HG02973 (cell line): ENCODE measurements around the gene BRSK2.

Experiments used
- ATAC-seq: cut with Tn5 transposase; IDR thresholded peaks from one replicate; pipeline ENCODE4 v1.9.1; 2021; ENCODE audit warnings: moderate library complexity; ENCODE audit not compliant: unreplicated experiment

Gene BRSK2

DNA sequence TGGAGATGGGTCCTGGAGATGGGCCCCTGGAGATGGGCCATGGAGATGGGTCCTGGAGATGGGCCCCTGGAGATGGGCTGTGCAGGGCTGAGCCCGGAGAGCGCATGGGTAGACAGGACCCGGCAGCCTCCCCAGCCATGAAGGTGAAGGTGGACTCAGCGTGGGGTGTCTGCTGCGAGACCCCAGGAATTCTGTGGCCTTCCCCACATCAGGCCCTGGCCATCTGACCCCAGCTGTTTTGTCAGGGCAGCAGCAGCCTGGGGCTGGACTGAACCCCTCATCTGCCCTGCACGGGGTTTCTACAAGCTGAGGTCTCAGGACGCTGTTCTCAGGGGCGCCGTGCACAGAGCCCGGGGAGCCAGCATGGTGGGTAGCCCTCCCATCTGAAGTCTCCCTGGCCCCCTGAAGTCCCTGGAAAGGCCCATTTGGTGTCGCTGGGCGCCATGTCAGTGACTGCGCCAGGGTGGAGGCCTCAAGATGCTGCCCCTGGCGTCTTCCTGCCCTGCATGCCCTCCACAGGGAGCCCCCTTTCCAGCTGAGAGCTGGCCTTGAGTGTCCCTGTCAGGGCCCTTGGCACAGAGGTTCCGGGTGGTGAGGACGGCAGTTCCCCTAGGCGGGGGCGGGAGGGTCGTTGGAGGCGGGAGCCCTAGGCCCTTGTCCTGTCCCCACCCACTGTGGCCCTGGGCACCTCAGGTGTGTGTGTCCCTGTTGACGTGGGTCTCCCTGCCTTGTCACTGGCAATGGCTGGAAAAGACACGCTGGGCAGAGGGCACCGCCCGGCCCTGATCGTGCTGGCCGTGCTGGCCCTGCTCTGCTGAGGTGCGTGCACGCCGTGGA lies 5.4 kb downstream of the BRSK2 start:
- ATAC-seq = no peak

DNA sequence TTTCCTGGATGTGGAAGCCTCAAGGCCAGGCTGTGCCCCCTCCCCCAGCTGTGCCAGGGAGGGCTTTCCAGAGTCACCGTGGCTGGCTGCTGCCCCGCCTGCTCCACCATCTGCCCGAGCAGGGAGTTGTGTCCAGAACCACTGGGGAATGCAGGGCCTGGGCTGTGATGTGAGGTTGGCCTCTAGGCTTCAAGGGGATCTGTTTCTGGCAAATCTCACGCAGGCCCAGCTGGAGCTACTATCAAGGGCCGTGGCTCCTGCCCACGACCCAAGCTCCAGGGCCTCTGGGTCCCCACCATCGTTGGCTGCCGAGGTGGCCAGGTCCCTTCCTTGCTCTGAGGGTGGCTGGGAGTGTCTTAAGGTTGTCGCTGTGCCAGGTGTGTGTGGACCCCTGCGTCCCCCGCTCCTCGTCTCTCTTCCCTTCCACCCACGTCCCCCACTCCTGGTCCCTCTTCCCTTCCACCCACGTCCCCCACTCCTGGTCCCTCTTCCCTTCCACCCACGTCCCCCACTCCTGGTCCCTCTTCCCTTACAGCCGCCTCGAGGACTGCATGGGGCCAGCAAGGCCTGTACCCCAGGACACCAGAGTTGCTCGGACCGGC lies 6.1 kb downstream of the BRSK2 start:
- ATAC-seq = no peak

GRCh38 chr11:1396375-1396841 lies 6.7 kb downstream of the BRSK2 start:
- ATAC-seq = no peak

DNA sequence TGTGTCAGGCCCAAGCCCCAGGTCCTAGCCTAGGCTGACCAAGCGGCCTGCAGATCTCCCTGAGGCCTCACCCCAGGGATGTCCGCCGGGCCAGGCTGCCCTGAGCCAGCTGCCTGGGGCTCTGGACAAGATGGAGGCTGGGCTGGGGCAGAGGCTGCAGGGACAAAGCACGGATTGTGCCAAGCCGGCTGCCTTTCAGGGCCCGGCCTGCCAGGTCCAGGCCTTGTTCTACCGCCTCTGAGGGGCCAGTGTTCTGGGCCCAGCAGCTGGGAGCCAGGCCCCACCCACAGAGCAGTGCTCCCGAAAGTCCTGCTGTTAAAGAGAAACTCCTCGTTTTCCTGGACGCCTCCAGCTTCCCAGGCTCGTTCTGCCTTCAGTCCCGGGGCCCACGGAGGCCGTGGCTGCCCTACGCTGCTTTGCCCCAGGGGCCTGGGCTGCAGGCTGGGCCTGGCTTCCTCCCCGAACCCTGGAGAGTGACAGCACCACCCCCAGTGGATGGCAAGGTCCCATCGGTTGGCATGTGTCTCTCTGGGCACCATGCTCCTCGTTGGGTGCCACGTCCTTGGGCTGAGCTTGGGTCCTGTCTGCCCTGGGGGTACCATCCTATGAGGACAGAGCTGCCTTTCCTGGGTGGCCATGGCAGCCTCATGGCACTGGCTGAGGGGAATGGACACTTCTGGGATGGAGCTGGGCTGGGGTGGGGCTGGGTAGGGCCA lies 7.6 kb downstream of the BRSK2 start:
- ATAC-seq = no peak

- no peak for ATAC-seq
Observed at GRCh38 chr11:1397862-1398527, 8.3 kb downstream of the BRSK2 start.

DNA sequence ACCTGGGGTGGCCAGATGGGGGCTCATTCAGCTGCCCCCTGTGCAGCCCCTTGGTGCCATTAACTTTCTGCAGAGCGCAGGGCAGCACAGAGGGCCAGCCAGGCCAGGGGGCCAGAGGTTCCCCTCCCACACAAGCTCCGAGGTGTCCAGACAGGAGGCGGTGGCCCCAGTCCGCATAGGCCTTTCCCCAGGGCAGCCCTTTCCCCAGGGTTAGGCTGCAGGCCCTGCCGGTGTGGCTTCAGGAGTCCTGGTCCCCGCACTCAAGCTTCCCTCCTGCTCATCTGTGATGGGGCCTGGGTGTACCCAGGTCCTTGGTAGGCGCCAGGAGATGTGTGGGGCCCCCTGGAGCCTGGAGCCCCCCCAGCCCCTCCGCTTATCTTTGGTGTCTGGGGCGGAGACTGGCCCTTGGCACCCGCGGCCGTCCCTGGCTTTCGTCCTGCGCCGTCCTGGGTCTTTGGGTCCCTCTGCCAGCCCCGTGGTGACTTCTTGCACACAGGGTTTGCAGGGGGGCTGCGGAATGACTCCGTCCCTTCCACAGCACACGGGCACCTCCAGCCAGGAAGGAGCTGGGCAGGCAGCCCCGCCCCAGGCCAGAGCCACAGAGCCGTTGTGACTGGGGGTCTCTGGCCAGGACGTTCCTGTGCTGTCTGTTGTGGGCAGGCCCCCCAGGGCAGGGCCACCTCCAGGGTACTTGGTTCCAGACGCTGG lies 8.9 kb downstream of the BRSK2 start:
- no peak for ATAC-seq

DNA sequence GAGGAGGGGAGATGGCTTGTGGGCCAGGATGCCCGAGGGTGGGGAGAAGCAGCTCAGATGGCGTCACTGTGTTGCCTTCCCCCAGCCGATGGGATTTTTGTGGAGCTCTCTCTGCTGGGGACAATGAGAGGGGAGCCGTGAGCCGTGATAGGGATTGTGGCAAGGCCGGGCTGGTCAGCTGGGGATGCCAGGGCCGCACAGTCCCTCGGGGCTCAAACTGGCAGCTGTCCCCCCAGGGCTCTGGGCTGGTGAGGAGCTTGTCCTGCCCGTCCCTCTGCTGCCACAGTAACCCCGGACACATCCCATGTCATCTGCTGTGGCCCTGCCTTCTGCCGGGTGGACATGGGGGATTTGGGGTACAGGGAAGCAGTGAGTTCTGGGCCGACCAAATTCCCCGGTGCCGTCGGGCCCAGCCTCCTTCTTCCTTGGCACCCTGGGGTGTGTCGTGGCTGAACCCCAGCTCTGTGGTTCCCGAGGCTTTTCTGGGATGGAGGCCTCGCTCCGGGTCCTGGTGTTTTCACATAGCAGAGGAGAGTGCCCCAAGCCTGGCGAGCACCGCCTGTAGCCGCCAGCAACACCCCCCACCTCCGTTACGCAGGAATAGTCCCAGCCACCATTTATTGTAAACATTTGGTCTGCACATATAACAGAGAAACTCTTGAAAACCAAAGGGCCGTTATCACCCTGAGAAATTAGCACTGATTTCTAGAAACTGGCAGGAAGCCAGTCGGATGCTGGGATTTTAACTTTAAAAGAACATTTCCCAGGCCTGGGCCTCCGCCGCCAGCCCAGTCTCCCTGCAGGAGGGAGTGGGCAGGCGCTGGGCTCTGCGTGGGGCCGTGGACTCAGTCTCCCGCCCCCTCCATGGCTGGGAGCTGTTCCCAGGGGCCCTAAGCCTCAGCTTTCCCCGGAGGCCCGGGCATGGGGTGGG lies 9.9 kb downstream of the BRSK2 start:
- ATAC-seq = no peak

GRCh38 chr11:1400317-1401170 lies 10.8 kb downstream of the BRSK2 start:
- no peak for ATAC-seq

DNA sequence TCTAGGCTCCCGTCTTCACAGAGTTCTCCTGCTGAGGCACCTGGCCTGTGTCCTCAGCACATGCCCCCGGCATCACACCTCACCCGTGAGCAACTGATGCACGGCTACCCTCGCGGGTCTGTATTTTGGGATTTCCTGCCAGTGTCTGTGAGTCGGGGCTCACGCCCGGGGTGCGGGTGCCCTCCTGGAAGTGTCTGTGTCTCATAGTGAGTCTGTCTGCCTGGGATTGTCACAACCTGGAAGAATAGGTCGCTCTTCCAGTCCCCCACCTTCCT lies 11.4 kb downstream of the BRSK2 start:
- no peak for ATAC-seq

DNA sequence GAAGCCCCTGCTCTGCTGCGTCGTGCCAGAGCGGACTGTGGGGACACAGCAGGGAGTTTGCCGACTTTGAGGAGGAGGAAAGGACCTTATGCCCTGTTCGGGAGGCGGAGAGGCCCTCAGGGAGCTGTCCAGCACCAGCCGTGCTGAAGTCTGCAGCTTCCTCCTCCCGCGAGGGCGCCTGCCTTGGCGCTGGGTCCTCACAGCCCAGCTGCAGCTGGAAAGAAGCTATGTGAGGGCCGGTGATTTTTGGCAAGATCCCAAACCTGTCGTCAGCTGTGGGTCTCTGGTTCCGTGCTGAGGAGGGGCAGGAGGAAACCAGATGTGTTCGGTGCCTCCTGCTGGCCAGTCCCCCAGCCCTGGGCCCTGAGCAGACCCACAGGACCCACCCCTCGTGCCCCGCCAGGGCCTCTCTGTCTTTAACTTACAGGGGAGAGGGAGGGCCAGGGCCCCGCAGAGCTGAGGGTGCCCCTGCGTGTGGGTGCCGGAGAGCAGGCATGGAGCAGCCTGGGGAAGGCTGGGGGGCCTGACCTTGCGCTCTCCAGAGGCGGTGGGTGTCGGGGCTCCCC lies 12.0 kb downstream of the BRSK2 start:
- no peak for ATAC-seq

- ATAC-seq = no peak
Observed at GRCh38 chr11:1402355-1403077, 12.8 kb downstream of the BRSK2 start.

GRCh38 chr11:1403078-1403620 lies 13.4 kb downstream of the BRSK2 start:
- ATAC-seq = no peak

DNA sequence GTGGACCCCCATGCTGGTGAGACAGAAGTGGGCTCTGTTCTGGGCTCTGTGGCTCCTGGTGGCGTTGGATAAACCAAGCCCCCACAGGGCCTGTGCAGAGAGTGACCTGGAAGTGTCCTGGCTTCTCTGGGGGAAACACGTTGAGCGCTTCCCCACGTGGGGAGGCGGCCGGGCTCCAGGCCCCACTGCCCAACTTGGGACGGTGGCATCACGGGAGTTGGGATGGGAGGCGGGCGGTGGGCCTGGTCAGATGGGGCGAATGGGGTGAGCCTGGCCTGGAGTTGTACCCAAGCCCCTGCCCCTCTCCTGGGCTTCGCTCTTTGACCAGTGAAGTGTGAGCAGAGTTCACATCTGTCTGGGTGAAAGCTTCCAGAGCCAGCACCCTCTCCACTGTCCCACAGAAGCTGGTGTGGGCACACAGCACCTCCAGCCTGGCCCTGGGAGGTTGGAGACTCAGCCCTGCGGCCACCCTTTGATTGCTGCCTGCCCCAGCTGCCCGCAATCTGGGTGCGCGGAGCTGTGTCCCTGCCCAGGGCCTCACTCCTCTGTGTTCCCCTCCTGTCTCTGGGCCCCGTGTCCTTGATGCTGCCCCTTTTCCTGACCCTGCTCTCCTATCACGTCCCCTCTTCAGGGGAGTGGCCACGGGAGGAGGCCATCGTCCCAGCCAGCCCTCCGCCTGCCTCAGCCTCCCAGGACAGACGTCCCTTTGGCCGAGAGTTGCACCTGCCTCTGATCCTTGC lies 14.2 kb downstream of the BRSK2 start:
- ATAC-seq = no peak

DNA sequence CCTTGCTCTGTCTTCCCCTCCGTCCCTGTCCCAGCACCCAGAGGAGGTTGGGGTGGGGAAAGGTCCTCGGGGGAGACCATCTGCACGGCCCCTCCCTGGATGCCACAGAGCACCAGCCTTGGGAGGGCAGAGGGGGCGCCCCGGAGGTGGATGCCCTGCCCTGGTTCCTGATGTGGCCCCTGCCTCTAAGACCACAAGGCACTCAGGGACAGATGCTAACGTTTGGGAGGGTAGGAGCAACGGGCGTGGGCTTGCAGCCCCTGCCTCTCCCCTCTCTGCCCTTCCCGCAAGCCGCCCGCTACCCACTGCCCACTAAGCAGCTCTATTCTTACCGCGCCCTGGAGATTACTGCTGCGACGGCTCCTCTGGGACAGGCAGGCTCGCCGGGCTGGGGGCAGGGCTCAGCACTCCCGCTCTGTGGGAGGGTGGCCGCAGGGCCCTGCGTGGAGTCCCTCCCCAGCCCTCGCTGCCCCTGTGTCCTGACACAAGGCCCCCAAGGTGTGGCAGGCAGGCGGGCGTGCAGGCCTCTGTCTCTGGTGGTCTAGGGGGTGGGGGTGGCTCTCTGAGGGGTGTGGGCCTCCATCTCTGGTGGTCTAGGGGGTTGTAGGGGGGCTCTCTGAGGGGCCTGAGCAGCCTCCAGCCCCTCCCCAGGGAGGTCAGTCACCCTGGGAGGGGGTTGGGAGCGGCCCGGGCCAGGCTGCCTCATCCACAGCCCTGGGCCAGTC lies 14.9 kb downstream of the BRSK2 start:
- no peak for ATAC-seq

DNA sequence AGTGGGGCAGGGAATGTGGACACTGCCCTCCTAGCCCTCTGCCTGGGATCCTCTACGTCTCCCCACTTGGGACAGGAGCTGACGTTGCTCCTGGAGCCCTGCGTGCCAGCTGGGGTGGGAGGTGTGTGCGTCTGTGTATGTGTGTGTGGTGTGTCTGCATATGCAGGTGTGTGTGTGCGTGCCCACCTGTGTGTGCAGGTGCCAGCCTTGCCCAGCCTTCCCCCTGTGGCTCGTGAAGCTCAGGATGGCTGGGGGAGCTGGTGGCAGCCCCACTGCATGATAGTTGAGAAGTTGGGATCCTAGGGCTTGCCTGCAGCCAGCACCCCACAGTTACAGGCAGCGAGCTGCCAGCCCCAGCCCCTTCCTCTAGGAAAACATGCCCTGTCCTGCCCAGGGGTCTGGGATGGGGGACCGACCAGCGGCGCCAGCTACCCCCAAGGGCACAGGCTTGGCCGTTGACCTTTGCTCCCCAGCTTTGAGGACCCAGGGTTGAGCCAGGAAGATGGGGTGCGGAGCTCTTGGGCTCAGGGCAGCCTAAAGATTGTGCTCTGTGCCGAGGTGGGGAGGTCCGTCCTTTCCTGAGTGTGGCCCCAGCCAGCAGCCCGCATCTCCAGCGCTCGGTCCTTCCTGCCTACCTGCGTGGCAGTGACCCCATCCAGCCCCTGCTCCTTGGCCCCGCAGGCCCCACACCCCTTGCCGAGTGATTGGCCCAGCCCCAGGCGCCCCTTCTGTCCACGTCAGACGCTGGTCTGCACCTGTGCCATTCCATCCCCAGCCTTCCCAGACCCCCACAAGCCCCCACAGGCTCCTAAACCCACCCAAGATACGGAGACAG lies 15.7 kb downstream of the BRSK2 start:
- no peak for ATAC-seq
